Measurements from ENCODE around the gene NHLH2.

NHLH2 gene

GRCh38 chr1:115802416-115802815 is 38.5 kb downstream of the NHLH2 start:
- Histone ChIP-seq H3K4me3 (IDR thresholded peaks at IDR 0.05; ENCODE audit: insufficient read depth, low read depth, low read length) (no peak overlapping the region), H2AFZ (ENCODE audit: low read depth) (no peak overlapping the region), H4K20me1 (ENCODE audit: insufficient read depth) (no peaks in the 10 kb centered on the region), H3K27me3 (ENCODE audit: insufficient read depth, low read depth) (no peaks in the 10 kb centered on the region), H3K36me3 (ENCODE audit: insufficient read depth) (no peaks in the 10 kb centered on the region), H3K4me1 (ENCODE audit: low read depth, poor library complexity, severe bottlenecking) (no peaks in the 10 kb centered on the region), H3K4me2 (no peak overlapping the region), H3K79me2 (ENCODE audit: insufficient read depth, low read depth) (no peaks in the 10 kb centered on the region), H3K9ac (no peak overlapping the region), H3K27ac (no peak overlapping the region)
- TF ChIP-seq CTCF (conservative IDR thresholded peaks at IDR 0.05; ENCODE audit: low read depth, low read length): no peak

DNA sequence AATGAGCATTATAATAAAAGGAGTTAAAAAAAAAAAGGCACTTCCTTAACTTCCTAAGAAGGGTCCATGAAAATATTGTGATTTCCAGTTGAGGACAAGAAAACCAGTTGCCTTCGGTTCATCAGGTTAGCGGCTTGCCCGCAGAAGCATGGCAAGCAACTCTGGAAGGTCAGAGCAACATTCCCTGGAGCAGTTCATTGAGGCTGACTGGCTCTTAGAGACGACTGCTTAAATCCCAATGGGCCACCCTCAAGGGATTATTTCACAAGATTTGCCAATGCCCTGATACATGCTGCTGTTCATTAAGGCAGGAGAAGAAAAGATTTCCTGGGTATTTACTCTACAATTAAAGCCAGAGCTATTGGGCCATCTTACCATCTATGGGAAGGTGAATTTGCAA is 43.4 kb downstream of the NHLH2 start:
- H3K4me1 ChIP-seq (ENCODE audit: low read depth, poor library complexity, severe bottlenecking): no peaks in the 10 kb centered on the region
- no peak overlapping the region for H2AFZ ChIP-seq (ENCODE audit: low read depth)
- no peaks in the 10 kb centered on the region for H3K36me3 ChIP-seq (ENCODE audit: insufficient read depth)
- H3K4me3 ChIP-seq (IDR thresholded peaks at IDR 0.05; ENCODE audit: insufficient read depth, low read depth, low read length): no peak overlapping the region
- H3K4me2 ChIP-seq: no peak overlapping the region
- no peak overlapping the region for H3K27ac ChIP-seq
- H4K20me1 ChIP-seq (ENCODE audit: insufficient read depth): no peaks in the 10 kb centered on the region
- H3K27me3 ChIP-seq (ENCODE audit: insufficient read depth, low read depth): no peaks in the 10 kb centered on the region
- H3K9ac ChIP-seq: no peak overlapping the region
- TF ChIP-seq CTCF (conservative IDR thresholded peaks at IDR 0.05; ENCODE audit: low read depth, low read length): no peak
- no peaks in the 10 kb centered on the region for H3K79me2 ChIP-seq (ENCODE audit: insufficient read depth, low read depth)

DNA sequence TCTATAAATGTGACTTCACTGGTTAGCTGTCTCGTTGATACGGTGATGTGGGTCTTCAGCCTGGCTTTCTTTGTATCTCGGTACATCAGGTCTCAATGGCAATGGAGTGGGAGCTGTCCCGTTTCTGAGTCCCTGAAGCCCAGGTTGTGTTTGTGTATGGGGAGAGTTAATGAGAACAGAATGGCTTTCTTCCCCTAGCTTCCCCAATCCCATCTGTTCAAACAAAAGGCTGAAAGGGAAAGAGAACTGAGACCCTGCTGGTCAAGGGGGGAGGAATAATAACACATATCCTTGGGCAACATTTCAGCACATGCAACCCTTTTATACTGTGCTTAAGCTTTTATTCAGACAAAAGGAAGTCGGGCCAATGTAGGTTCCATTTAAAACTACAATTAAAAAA is 44.0 kb downstream of the NHLH2 start:
- H3K4me3 ChIP-seq (IDR thresholded peaks at IDR 0.05; ENCODE audit: insufficient read depth, low read depth, low read length): no peak overlapping the region
- H3K9ac ChIP-seq: no peak overlapping the region
- H2AFZ ChIP-seq (ENCODE audit: low read depth): no peak overlapping the region

DNA sequence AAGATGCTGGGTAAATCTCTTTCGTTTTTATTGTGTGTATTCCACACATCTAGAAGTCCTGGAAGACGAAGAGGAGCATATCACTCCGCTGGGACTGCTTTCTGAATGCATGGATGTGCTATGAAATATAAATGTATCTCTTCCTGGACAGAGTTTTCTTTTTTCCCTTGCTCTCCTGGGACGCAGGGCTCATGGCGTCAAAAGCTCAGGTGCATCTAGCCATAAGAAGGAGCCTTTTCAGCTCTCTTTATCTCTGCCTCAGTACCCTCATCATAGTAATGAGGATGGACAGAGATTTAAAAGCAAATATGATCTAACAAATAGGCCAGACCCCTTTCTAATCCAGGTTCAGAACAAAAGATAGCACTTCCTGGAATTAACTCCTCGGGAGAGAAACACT is 44.9 kb downstream of the NHLH2 start:
- H3K4me3 ChIP-seq (IDR thresholded peaks at IDR 0.05; ENCODE audit: insufficient read depth, low read depth, low read length): no peak overlapping the region
- H3K36me3 ChIP-seq (ENCODE audit: insufficient read depth): no peaks in the 10 kb centered on the region
- H3K9ac ChIP-seq: no peak overlapping the region
- H3K27ac ChIP-seq: no peak overlapping the region
- H3K27me3 ChIP-seq (ENCODE audit: insufficient read depth, low read depth): no peaks in the 10 kb centered on the region
- H2AFZ ChIP-seq (ENCODE audit: low read depth): no peak overlapping the region
- no peaks in the 10 kb centered on the region for H3K4me1 ChIP-seq (ENCODE audit: low read depth, poor library complexity, severe bottlenecking)
- H3K4me2 ChIP-seq: no peak overlapping the region
- no peaks in the 10 kb centered on the region for H4K20me1 ChIP-seq (ENCODE audit: insufficient read depth)
- H3K79me2 ChIP-seq (ENCODE audit: insufficient read depth, low read depth): no peaks in the 10 kb centered on the region
- no peak for TF ChIP-seq CTCF (conservative IDR thresholded peaks at IDR 0.05; ENCODE audit: low read depth, low read length)

More for the DNA sequence above, 44.0 kb downstream of the NHLH2 start:
- Histone ChIP-seq H4K20me1 (ENCODE audit: insufficient read depth) (no peaks in the 10 kb centered on the region), H3K4me2 (no peak overlapping the region), H3K4me1 (ENCODE audit: low read depth, poor library complexity, severe bottlenecking) (no peaks in the 10 kb centered on the region), H3K27ac (no peak overlapping the region), H3K36me3 (ENCODE audit: insufficient read depth) (no peaks in the 10 kb centered on the region), H3K27me3 (ENCODE audit: insufficient read depth, low read depth) (no peaks in the 10 kb centered on the region), H3K79me2 (ENCODE audit: insufficient read depth, low read depth) (no peaks in the 10 kb centered on the region)
- TF ChIP-seq CTCF (conservative IDR thresholded peaks at IDR 0.05; ENCODE audit: low read depth, low read length): no peak

All from KMS-11 (cell line).